Measurements from ENCODE around the gene DOCK11.
"Not testable (repeated sequence)": the region's sequence is repeated elsewhere in the genome, so short reads cannot be mapped to it uniquely, and the experiment has no call there.

DOCK11 gene

DNA sequence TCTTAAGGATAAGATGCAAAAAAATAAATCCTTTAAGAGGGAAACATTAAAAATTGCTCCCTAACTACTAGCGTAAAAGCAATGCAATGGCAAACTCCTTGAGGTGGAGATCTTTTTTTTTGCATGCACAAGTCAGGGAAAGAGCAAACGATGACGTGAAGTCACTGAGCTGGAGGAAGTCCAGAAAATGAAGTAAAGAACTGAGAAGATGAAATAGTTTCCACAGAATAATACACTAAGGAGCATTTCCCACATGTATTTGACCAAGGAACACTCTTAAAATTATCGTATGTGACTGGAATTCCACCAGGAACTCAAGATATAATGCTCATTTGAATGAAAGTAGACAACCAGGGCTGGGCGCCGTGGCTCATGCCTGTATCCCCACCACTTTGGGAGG is 21.0 kb upstream of the DOCK11 start:
- TF ChIP-seq, protein P1, sequence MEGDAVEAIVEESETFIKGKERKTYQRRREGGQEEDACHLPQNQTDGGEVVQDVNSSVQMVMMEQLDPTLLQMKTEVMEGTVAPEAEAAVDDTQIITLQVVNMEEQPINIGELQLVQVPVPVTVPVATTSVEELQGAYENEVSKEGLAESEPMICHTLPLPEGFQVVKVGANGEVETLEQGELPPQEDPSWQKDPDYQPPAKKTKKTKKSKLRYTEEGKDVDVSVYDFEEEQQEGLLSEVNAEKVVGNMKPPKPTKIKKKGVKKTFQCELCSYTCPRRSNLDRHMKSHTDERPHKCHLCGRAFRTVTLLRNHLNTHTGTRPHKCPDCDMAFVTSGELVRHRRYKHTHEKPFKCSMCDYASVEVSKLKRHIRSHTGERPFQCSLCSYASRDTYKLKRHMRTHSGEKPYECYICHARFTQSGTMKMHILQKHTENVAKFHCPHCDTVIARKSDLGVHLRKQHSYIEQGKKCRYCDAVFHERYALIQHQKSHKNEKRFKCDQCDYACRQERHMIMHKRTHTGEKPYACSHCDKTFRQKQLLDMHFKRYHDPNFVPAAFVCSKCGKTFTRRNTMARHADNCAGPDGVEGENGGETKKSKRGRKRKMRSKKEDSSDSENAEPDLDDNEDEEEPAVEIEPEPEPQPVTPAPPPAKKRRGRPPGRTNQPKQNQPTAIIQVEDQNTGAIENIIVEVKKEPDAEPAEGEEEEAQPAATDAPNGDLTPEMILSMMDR (IDR thresholded peaks at IDR 0.05; ENCODE audit: low read depth, low read length, missing control alignments) = no peak
- H3K4me3 ChIP-seq (ENCODE audit: low read depth, low read length) = no peak overlapping the region
- DNase-seq (ENCODE audit: low read depth) = no peak

DNA sequence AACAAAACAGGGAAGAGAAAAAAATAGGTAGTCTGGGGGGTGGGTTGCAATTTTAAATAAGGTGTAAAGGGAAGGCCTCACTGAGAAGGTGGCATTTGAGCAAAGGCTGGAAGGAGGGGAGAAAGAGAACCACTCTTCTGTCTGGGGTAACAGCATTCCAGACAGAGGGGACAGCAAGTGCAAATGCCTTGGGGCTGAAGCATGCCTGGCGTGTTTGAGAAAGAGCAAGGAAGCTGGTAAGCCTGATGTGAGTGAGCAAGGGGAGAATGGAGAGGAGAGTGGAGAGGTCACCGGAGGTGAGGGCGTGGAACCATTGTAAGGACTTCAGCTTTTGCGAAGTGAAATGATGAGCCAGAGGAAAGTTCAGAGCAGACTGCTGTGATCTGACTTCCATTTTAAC is 19.7 kb upstream of the DOCK11 start:
- no peak for DNase-seq (ENCODE audit: low read depth)
- TF ChIP-seq, protein P1 (IDR thresholded peaks at IDR 0.05; ENCODE audit: low read depth, low read length, missing control alignments) = no peak
- no peak overlapping the region for H3K4me3 ChIP-seq (ENCODE audit: low read depth, low read length)

GRCh38 chrX:118480172-118480571 is 15.4 kb upstream of the DOCK11 start:
- TF ChIP-seq, protein P1 (IDR thresholded peaks at IDR 0.05; ENCODE audit: low read depth, low read length, missing control alignments) = no peak
- no peak for DNase-seq (ENCODE audit: low read depth)
- no peak overlapping the region for H3K4me3 ChIP-seq (ENCODE audit: low read depth, low read length)

DNA sequence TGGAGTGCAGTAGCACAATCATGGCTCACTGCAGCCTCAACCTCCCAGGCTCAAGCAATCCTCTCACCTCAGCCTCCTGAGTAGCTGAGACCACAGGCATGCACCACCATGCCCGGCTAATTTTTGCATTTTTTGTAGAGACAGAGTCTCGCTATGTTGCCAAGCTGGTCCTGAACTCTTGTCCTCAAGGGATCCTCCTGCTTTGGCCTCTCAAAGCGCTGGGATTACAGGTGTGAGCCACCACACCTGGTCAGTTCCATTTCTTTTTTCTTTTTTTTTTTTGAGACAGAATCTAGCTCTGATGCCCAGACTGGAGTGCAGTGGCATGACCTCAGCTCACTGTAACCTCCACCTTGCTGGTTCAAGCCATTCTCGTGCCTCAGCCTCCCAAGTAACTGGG is 13.2 kb upstream of the DOCK11 start:
- not testable (repeated sequence) for H3K4me3 ChIP-seq (ENCODE audit: low read depth, low read length); DNase-seq (ENCODE audit: low read depth)

GRCh38 chrX:118484216-118484903 is 11.3 kb upstream of the DOCK11 start:
- TF ChIP-seq, protein P1 (IDR thresholded peaks at IDR 0.05; ENCODE audit: low read depth, low read length, missing control alignments) = no peak
- H3K4me3 ChIP-seq (ENCODE audit: low read depth, low read length) = no peak overlapping the region
- no peak for DNase-seq (ENCODE audit: low read depth)

DNA sequence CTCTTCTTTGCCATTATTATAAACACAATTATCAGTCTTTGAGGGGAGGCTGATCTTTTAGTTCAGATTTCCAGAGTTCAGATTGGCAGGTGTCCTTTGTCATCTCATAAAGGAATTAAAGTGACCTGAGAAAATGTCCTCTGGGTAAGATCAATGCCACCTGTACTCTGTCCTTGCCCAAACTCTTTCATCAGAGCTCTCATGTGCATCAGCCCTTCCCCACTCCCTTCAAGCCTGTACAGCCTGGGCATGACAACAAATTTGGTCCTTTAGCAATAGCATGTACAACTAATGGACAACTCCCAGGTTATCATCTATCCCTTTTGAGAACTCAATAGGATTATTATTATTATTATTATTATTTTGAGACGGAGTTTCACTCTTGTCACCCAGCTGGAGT is 8.9 kb upstream of the DOCK11 start:
- DNase-seq (ENCODE audit: low read depth); H3K4me3 ChIP-seq (ENCODE audit: low read depth, low read length): not testable (repeated sequence)

GRCh38 chrX:118493016-118493415 is 2.6 kb upstream of the DOCK11 start:
- H3K4me3 ChIP-seq (ENCODE audit: low read depth, low read length) = no peak overlapping the region
- DNase-seq (ENCODE audit: low read depth) = no peak
- TF ChIP-seq, protein P1 (IDR thresholded peaks at IDR 0.05; ENCODE audit: low read depth, low read length, missing control alignments) = no peak

DNA sequence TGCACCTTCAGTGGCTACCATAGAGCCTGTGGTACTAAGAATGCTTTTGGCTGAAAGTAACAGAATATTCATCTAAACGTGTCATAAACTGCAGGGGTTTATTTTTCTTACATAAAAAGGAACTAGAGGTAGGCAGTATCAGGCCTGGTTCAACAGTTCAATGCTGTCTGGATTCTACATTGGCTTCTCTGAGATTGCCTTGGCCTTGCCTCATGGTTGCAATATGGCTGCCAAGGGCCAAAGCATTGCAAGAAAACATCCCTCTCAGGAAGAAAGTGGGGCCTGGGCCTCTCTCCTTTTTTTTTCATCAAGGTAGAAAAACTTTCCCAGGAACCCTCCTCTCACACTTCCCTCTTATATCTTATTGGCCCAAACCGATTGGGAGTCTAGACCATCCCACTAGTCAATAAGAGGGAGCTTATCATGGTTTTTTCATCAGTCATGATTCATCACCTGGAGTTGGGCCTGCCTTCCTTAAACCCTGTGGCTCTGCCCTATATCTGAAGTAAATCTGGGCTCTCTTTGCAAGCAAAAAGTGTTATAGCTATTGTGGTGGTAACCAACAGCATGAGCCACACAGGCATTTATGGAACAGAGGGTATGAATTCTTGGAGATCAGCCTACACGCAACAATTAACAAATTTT is 1.8 kb upstream of the DOCK11 start:
- DNase-seq (ENCODE audit: low read depth) = no peak
- H3K4me3 ChIP-seq (ENCODE audit: low read depth, low read length) = no peak overlapping the region
- TF ChIP-seq, protein P1 (IDR thresholded peaks at IDR 0.05; ENCODE audit: low read depth, low read length, missing control alignments) = no peak

All from GM12864 (cell line).